ENCODE data around the gene SERPINB1.

GRCh38 chr6:2854396-2854982 lies 12.8 kb upstream of the SERPINB1 start:
- TF ChIP-seq CTCF (IDR thresholded peaks at IDR 0.05): peak in 1 of 6 experiments; percentile 25
- TF ChIP-seq POLR2A (IDR thresholded peaks at IDR 0.05): peak in 1 of 2 donors; percentile 18

Data from adrenal gland (tissue), 5 donors.